Stimulated activated CD8-positive, alpha-beta memory T cell treated with anti-CD3 and anti-CD28 coated beads, Interleukin-15, amount 100 ng/mL, for 1 hour (primary cell): ENCODE data around the gene C17orf114.
A peak's percentile ranks its signal among the peaks of the same experiment; 100 is the strongest.

Source experiments
- DNase-seq: peaks from one replicate; pipeline ENCODE4 v3.0.0-alpha.2; 2020; ENCODE audit warnings: low read depth

The C17orf114 gene

GRCh38 chr17:4823373-4824089 is 21.4 kb upstream of the C17orf114 start:
- DNase-seq, result no peak

DNA sequence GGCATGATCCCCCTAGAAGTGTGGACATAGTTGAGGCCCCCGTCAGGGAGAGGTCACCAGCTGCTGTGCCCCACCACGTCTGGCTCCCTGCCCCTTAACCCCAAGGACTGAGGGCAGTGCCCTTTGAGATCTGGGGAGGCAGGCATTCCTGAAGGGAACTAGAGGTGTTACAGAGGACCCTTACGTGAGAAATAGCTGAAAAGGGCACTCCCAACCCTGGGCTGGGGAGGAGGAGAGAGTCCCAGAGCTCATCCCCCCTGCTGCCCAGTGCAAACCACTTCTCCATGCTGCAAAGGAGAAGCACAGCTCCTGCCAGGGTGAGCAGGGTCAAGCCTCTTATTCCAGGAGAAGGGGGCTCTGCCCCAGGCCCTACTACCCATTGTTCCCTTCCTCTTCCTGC is 20.7 kb upstream of the C17orf114 start:
- DNase-seq, result no peak

- DNase-seq, result no peak
Observed at GRCh38 chr17:4818276-4818675, 16.1 kb upstream of the C17orf114 start.

DNA sequence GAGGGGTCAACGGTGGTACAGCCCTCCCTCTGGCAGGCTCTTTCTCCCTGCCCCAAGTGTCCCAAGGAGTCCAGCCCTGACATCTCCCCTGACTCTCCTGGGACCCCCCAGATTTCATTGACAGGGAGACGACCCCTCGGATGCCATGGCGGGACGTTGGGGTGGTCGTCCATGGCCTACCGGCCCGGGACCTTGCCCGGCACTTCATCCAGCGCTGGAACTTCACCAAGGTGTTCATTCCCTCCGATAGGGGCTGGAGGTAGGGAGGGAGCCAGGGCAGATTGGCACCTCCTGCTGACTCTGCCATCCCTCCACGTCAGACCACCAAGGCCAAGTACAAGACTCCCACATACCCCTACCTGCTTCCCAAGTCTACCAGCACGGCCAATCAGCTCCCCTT is 14.7 kb upstream of the C17orf114 start:
- DNase-seq, result no peak

DNA sequence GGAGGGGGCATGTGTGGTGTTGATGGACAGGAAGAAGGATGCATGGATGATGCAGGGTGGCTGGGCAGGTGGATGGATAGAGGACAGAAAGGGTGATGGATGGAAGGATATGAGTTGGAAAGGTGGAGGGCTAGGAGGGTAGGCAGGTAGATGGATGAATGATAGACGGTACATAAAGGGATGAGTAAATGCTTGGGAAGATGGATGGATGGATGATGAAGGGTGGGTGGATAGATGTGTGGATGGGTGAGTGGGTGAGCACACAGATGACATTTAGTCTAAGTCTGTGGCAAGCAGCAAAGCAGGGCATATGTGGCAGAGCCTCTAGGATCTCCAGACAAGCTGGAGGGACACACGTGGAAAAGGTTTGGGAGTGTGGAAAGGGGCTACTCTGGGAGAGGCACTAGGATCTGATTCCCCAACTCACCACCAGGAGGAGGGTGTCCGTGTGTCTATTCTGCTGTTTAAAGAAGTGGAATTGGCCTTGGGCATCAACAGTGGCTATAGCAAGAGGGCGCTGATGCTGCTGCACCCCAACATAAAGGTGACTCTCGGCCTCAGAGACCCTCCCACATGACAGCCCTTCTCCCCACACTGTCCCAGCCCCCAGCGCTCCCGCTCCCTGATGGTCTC is 13.0 kb upstream of the C17orf114 start:
- no peak for DNase-seq

DNA sequence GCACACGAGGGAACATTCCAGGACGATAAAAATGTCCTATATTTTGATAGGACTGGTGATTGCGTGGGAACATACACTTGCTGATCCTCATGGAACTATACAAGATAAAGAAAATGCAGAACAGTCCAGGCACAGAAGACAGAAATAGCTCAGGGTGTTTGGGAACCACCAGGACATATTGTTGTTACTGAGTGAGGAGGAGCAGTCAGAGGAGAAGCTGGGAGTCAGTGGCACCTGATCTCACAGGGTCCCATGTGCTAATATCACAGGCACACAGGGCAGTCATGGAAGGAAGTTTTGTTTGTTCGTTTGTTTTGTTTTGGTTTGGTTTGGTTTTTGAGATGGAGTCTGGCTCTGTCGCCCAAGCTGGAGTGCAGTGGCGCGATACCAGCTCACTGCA is 10.6 kb upstream of the C17orf114 start:
- no peak for DNase-seq

GRCh38 chr17:4811471-4811870 is 9.3 kb upstream of the C17orf114 start:
- no peak for DNase-seq

DNA sequence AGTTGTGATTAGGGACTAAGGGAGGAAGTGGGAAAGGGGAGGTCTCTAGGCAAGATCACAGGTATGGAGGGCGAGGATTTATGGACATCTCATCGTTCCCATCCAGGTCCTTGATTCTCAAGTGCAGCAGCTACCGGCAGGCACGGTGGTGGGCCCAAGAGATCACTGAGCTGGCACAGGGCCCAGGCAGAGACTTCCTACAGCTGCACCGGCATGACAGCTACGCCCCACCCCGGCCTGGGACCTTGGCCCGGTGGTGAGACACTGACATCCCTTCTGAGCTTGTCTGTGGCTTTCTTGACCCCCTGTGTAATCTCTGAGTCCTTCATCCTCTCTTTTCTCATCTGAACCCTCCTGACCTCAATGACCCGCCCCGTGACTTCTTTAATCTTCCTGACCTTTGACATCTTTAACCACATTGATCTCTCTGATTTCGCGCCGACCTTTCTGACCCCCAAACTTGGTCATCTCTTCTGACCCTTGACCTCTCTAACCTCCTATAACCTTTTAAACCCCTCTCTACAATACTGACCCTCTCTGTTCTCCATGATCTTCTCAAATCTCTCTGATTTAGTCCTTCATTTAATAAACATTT is 8.7 kb upstream of the C17orf114 start:
- DNase-seq, result no peak

DNA sequence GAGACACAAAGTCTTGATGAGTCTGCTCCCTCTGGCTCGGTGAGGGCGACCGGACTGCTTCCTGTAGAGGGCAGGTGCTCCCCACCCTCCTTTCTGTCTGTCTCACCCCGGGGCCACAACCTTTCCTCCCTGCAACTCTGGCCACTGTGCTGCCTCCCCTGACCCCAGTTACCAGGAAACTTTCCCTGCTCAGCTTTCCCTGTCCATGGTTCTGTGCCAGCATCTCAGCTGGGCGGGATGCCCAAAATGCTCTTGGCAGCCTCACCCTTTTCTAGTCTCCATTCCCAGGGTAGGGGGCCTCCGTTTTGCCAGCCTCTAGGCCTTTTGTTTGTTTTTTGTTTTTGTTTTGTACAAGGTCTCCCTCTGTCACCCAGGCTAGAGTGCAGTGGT is 6.2 kb upstream of the C17orf114 start:
- DNase-seq, result no peak

DNA sequence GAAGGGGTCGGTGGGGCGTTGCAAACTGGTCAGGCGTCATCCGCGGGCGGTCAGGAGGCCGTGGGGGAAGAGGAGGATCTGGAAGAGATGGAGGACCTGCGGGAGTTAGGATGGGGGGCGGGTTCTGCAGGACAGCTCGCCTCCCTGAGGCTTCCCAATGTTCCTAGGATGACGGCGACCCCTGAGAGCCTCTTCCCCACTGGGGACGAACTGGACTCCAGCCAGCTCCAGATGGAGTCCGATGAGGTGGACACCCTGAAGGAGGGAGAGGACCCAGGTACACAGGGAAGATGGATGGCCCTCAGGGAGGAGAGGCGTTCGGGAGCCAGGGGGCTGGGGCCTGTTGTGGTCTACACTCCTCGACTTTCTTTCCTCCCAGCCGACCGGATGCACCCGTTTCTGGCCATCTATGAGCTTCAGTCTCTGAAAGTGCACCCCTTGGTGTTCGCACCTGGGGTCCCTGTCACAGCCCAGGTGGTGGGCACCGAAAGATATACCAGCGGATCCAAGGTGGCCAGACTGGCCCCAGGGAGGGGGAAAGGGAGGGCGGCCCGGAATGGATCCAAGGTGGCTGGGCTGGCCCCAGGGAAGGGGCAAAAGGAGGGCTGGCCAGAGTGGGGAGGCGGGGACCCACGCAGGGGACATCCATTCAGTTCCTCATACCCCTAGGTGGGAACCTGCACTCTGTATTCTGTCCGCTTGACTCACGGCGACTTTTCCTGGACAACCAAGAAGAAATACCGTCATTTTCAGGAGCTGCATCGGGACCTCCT is 5.7 kb upstream of the C17orf114 start:
- DNase-seq, result no peak

DNA sequence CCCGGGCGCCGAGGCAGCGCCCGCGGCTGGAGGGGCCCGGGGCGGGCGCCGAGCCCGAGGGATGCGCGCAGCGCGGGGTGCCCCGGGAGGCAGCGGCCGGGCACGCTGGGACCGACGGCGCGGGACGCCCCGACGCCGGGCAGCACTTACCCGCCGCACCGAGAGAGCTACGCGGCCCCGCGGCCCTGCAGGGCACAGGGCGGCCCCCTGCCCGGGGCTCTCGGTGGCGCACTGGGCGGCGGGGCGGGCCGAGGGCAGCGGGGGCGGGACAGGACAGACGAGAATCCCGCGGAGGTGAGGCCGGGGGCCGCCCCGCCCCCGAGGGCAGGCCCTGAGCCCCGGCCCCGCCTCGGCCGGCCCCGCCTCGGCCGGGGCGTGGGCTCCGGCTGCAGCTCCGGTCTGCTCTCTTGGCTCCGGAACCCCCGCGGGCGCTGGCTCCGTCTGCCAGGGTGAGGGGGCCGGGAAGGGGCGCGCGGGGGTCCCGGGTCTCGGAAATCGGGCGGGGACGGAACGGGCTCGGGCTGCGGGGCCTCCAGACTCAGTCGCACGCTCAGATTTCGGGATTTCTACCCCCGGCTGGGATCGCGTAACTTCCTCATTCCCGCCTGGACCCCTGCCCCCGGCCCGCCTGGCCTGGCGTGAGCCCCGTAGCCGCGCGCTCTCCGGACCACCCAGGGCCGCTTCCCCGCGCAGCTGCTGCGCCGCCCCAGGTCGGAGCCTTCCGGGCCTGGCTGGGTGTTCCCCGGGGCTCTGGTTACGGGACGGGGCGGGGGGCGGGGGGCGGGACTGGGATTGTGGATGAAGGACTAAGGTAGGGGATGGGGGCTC is 4.9 kb upstream of the C17orf114 start, which contains the start of gene PLD2:
PLD2 (plus strand) TSS at position 376 of the 828 bp plus-strand sequence. CDS start 621 bp downstream, outside the sequence.
- DNase-seq, result peak; percentile 67

- no peak for DNase-seq
Observed at GRCh38 chr17:4806456-4806776, 4.3 kb upstream of the C17orf114 start.

- no peak for DNase-seq
Observed at GRCh38 chr17:4800462-4801196, 1.5 kb downstream of the C17orf114 start.

GRCh38 chr17:4796552-4796920 is 5.6 kb downstream of the C17orf114 start:
- DNase-seq, result no peak

DNA sequence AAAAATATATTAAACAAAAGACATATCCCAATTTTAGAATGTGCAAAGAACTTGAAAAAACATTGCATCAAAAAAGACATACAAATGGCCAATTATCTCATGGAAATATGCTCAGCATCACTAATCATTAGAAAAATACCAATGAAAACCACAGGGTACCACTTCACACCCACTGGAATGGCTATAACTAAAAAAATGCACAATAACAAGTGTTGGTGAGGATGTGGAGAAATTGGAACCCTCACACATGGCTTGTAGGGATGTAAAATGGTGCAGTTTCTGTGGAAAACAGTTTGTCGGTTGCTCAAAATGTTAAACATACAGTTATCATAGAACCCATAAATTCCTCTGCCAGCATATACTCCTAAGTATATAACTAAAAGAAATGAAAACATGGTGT is 7.0 kb downstream of the C17orf114 start:
- no peak for DNase-seq

DNA sequence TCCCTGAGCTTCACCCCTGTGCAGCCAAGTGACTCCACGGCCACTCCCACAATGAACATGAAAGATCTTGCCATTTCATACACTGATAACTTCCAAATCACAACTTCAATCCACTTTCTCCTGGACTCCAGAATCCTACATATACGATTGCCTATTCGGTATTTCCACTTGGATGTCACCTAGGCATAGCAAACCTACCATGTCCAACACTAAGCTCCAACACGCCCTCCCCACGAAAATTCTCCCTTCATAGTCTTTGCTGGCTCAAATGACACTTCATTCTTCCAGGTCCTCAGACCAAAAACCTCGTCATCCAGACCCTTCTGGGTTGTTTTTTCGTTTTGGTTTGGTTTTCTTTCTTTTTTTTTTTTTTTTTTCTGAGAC is 11.4 kb downstream of the C17orf114 start:
- no peak for DNase-seq

DNA sequence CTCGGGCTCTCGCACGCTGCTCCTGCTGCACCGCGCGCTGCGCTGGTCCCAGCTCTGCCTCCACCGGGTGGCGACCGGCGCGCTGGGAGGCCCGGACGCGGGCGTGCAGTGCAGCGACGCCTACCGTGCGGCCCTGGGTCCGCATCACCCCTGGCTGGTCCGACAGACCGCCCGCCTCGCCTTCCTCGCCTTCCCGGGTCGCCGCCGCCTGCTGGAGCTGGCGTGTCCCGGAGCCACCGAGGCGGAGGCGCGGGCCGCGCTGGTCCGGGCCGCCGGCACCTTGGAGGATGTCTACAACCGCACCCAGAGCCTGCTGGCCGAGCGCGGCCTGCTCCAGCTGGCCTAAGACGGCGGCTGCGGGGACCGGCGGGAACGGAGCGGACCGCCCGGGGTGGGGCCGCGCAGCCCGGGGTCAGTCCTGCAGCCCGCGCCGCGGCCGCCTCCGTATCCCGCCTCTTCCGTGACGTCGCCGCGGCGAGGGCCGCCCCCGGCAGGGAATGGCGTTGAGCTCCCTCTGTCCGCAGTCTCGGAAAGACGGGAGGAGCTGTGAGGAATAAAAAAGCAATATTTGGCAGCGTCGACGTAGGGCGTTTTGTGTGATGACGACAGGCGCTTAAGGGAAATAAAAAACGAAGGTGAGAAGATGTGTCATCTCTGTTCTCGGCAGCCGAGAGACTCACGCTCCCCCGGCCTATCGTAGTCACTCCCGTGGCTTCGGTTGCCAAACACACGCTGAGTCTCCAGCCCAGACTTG is 12.0 kb downstream of the C17orf114 start:
- DNase-seq, result peak; percentile 46

DNA sequence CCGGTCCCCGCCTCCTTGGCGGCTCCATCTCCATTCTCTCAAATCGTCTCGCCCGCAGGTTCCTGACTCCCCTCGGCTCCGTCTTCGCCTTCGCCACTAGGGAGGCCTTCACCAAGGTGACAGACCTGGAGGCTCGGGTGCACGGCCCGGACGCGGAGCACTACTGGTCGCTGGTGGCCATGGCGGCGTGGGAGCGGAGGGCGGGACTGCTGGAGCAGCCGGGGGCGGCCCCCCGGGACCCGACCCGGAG is 12.5 kb downstream of the C17orf114 start:
- no peak for DNase-seq

GRCh38 chr17:4788807-4789700 is 13.1 kb downstream of the C17orf114 start, which contains the start of gene GLTPD2:
TSS of gene GLTPD2 (plus strand) at chr17:4788964. CDS start at chr17:4789012, 48 bp downstream.
- no peak for DNase-seq
